ENCODE results near the gene SRBD1.

SRBD1 gene

GRCh38 chr2:45595721-45596435 lies 15.2 kb downstream of the SRBD1 start:
- no peak for DNase-seq

- DNase-seq, result no peak
Measured at GRCh38 chr2:45591073-45591472, 20.0 kb downstream of the SRBD1 start.

- no peak for DNase-seq
Measured at GRCh38 chr2:45588158-45588829, 22.8 kb downstream of the SRBD1 start.

- no peak for DNase-seq
Measured at GRCh38 chr2:45586600-45586999, 24.5 kb downstream of the SRBD1 start.

GRCh38 chr2:45585267-45585861 lies 25.7 kb downstream of the SRBD1 start:
- DNase-seq, result peak; percentile 21

GRCh38 chr2:45583977-45584376 lies 27.1 kb downstream of the SRBD1 start:
- DNase-seq, result no peak

- DNase-seq, result no peak
Measured at GRCh38 chr2:45582522-45582921, 28.5 kb downstream of the SRBD1 start.

- DNase-seq, result peak; percentile 17
Measured at GRCh38 chr2:45578056-45578843, 32.8 kb downstream of the SRBD1 start.

GRCh38 chr2:45577441-45577840 lies 33.6 kb downstream of the SRBD1 start:
- DNase-seq, result no peak

GRCh38 chr2:45575881-45576280 lies 35.2 kb downstream of the SRBD1 start:
- DNase-seq, result no peak

GRCh38 chr2:45572979-45573378 lies 38.1 kb downstream of the SRBD1 start:
- no peak for DNase-seq

- DNase-seq, result no peak
Measured at GRCh38 chr2:45571940-45572339, 39.1 kb downstream of the SRBD1 start.

GRCh38 chr2:45570671-45571334 lies 40.3 kb downstream of the SRBD1 start:
- no peak for DNase-seq

GRCh38 chr2:45568935-45569334 lies 42.1 kb downstream of the SRBD1 start:
- DNase-seq, result no peak

- peak; percentile 75 for DNase-seq
Measured at GRCh38 chr2:45567974-45568789, 42.9 kb downstream of the SRBD1 start.

GRCh38 chr2:45567288-45567963 lies 43.6 kb downstream of the SRBD1 start:
- no peak for DNase-seq

- no peak for DNase-seq
Measured at GRCh38 chr2:45559436-45559835, 51.6 kb downstream of the SRBD1 start.

- DNase-seq, result peak; percentile 41
Measured at GRCh38 chr2:45554742-45555140, 56.3 kb downstream of the SRBD1 start.

- DNase-seq, result no peak
Measured at GRCh38 chr2:45554073-45554741, 56.9 kb downstream of the SRBD1 start.

GRCh38 chr2:45551862-45552261 lies 59.2 kb downstream of the SRBD1 start:
- no peak for DNase-seq

- DNase-seq, result no peak
Measured at GRCh38 chr2:45545943-45546342, 65.1 kb downstream of the SRBD1 start.
